K562 treated with DMSO at 1 percent for 12 hours (cell line): ENCODE data around the gene PRR5L. TPM values are rescaled to one million over a fixed set of nuclear protein-coding genes. Genes with fewer than 3 reads are reported as not detected.

Source experiments
- total RNA-seq: library from RNA; unstranded; fragments of 300-600 nt; gene quantifications from 2 replicates; pipeline ENCODE4 v1.2.3, GENCODE V29; 2022; ENCODE audit not compliant: insufficient read depth

The PRR5L gene, protein sequence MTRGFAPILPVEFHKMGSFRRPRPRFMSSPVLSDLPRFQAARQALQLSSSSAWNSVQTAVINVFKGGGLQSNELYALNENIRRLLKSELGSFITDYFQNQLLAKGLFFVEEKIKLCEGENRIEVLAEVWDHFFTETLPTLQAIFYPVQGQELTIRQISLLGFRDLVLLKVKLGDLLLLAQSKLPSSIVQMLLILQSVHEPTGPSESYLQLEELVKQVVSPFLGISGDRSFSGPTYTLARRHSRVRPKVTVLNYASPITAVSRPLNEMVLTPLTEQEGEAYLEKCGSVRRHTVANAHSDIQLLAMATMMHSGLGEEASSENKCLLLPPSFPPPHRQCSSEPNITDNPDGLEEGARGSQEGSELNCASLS
- total RNA-seq, result 0.20 and 0.55 TPM in 2 replicates

DNA sequence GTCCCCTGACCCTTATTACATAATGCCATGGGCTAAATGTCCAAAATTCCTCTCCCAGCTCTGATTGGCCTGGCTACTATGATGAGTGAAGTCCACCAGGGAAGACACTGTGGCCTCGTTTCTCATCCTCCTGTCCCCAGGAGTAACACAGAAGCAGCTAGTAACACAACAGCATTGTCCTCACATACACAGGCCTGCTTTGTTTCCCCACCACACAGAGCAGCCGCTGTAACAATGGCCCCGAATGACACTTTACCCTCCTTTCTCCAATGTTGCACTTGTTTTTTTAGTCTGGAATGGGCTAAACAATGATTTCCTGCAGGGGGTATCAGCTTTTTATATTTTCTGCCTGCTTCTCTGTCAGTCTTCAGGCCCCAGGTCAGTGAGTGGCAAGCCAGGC, at the start of gene PRR5L:
TSS of gene PRR5L (plus strand) at position 363 of the 400 bp plus-strand sequence. CDS start 104,834 bp downstream, outside the sequence.

DNA sequence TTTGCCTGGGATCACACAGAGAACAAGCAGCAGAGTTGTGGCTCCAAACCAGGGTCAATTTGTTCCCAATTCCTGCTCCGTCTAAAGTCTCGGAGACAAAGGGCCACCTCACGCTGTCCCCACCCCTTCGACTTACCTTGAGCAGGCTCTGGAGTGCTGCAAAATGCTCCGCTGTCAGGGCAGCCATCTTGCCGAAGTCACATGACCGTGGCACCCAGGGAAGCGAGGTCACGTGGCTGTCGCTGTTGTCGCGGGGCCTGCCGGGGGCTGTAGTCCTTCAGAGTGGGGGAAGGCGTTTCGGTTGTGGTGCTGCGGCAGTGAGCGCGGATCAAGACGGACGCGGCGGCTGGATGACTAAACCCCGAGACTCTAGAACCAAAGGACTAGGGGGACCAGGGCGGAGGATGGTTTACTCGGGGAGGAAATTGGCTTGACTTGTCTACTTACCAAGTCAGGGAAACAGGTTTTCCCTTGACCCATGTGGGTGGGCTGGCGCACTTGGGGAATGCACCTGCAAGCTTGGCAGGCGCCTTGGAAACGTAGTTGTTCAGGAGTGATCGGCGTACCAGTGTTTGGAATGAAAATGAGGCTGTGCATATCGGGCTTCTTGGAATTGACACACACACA, 6.7 kb upstream of the PRR5L start, which contains the start of gene COMMD9:
TSS of gene COMMD9 (minus strand) at position 199 of the 627 bp plus-strand sequence. CDS start at position 187, 12 bp downstream.

DNA sequence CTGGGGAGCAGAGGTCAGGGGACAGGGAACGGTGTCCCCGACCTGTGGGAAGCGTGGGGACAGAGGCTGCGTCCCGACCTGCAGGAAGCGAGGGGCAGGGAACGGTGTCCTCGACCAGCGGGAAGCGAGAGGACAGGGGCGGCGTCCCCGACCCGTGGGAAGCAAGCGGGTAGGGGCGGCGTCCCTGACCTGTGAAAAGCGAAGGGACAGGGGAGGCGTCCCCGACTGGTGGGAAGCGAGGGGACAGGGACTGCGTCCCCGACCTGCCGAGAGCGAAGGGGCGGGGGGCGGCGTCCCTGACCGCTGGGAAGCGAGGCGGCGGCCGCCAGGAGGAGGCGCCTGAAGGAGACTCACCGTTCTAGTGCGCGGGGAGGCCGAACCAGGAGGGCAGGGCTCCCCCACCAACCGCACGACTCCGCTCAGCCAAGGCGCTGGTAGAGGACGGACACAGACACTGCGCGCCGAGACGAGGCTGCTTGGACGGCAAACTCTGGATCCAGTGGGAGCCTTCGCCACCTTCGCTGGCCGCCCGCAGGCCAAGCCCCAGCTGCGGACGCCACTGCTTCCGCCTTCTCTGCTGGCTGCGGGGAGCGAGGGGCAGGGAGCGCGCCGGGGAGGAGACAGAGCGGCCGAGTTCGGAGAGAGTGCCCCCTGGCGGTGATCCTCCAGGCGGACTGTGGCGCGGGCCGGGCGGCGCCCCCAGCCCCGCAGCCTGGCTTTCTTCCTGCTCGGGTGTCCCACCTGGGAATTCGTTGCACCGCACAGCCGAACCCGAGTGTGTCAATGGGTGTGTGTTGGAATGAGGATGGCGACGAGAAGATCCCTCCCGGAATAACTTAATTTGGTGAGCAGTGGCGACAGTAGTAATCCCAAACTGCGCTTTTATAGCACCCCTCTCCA, 213.9 kb downstream of the PRR5L start, which contains the start of gene TRAF6:
TSS of gene TRAF6 (minus strand) at position 579 of the 900 bp plus-strand sequence. CDS start 8,757 bp downstream, outside the sequence.

Other genes starting within 250 kb of the PRR5L start
- 16.9 and 33.1 TPM in 2 replicates for gene COMMD9, start 6.9 kb upstream of the PRR5L start, total RNA-seq
- 2.9 and 11.4 TPM in 2 replicates for gene TRAF6, start 214.0 kb downstream of the PRR5L start, total RNA-seq